ENCODE results near the gene NAA25.
"Not testable (repeated sequence)": the region's sequence is repeated elsewhere in the genome, so short reads cannot be mapped to it uniquely, and the experiment has no call there.

Gene NAA25

DNA sequence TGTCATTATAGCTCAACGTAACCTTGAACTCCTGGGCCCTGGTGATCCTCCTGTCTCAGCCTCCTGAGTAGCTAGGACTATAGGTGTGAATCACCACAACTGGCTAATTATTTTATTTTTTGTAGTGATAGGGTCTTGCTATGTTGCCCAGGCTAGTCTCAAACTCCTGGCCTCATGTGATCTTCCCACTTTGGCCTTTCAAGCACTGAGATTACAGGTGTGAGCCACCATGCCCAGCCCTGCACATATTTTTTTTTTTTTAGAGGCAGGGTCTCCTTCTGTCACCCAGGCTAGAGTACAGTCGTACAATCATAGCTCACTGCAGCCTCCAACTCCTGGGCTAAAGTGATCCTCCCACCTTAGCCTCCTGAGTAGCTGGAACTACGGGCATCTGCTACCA, 104.5 kb downstream of the NAA25 start:
- no peak overlapping the region for H3K4me3 ChIP-seq (ENCODE audit: insufficient read depth, low read length, poor library complexity, severe bottlenecking)
- no peak overlapping the region for H3K27ac ChIP-seq (ENCODE audit: low read depth, low read length)
- no peak overlapping the region for H2AFZ ChIP-seq (ENCODE audit: low read depth, low read length, severe bottlenecking)
- H4K20me1 ChIP-seq (ENCODE audit: low read depth, low read length): no peaks in the 10 kb centered on the region
- H3K36me3 ChIP-seq (ENCODE audit: low read length): peaks cover 13% of the 10 kb centered on the region; the same call in 1 of the 2 replicates
- no peaks in the 10 kb centered on the region for H3K9me3 ChIP-seq (ENCODE audit: insufficient read depth, low read length)
- no peak overlapping the region for H3K9ac ChIP-seq (ENCODE audit: low read length)
- peaks cover 5% of the 10 kb centered on the region for H3F3A ChIP-seq (ENCODE audit: insufficient read depth)
- no peaks in the 10 kb centered on the region for H3K27me3 ChIP-seq (ENCODE audit: low read length)
- TF ChIP-seq CTCF (IDR thresholded peaks at IDR 0.05; ENCODE audit: insufficient read depth, low read length, poor library complexity, severe bottlenecking) (no peak), EZH2phosphoT487 (conservative IDR thresholded peaks at IDR 0.05; ENCODE audit: low read length) (no peak)
- H3K79me2 ChIP-seq (ENCODE audit: insufficient read depth, low read length): no peaks in the 10 kb centered on the region
- no peak overlapping the region for H3K4me2 ChIP-seq (ENCODE audit: low read depth, low read length, poor library complexity, severe bottlenecking)
- no peaks in the 10 kb centered on the region for H3K9me2 ChIP-seq (replicated peaks; ENCODE audit: insufficient read depth, low read length)

DNA sequence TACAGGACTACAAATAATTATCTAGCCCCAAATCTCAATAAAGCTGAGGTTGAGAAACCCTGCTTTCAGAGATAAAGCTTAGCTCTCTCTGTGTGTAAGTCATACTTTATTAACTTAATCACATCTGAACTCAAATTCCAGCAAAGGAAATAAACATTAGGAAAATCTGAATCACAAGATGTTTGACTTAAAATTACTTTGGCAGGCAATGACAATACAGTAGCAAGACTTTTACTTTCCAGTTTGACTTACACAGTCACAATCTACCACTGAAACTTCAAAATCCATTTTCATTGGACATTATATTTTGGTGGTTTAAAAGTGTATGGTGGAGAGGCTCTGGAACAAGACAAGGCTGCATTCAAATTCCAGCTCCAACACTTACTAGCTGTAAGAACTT, 107.0 kb downstream of the NAA25 start:
- Histone ChIP-seq H3K79me2 (ENCODE audit: insufficient read depth, low read length) (no peaks in the 10 kb centered on the region), H3K9me2 (replicated peaks; ENCODE audit: insufficient read depth, low read length) (no peaks in the 10 kb centered on the region), H2AFZ (ENCODE audit: low read depth, low read length, severe bottlenecking) (no peak overlapping the region), H3K4me3 (ENCODE audit: insufficient read depth, low read length, poor library complexity, severe bottlenecking) (no peak overlapping the region), H3K9me3 (ENCODE audit: insufficient read depth, low read length) (no peaks in the 10 kb centered on the region), H3K4me2 (ENCODE audit: low read depth, low read length, poor library complexity, severe bottlenecking) (no peak overlapping the region), H3K27ac (ENCODE audit: low read depth, low read length) (no peak overlapping the region), H3F3A (ENCODE audit: insufficient read depth) (0 out of 2 replicates have a peak, but pooled peaks cover 4% of the 10 kb centered on the region), H3K36me3 (ENCODE audit: low read length) (peaks cover 16% of the 10 kb centered on the region; the same call in 1 of the 2 replicates), H3K27me3 (ENCODE audit: low read length) (no peaks in the 10 kb centered on the region), H3K9ac (ENCODE audit: low read length) (no peak overlapping the region), H4K20me1 (ENCODE audit: low read depth, low read length) (no peaks in the 10 kb centered on the region)
- TF ChIP-seq CTCF (IDR thresholded peaks at IDR 0.05; ENCODE audit: insufficient read depth, low read length, poor library complexity, severe bottlenecking) (no peak), EZH2phosphoT487 (conservative IDR thresholded peaks at IDR 0.05; ENCODE audit: low read length) (no peak)

DNA sequence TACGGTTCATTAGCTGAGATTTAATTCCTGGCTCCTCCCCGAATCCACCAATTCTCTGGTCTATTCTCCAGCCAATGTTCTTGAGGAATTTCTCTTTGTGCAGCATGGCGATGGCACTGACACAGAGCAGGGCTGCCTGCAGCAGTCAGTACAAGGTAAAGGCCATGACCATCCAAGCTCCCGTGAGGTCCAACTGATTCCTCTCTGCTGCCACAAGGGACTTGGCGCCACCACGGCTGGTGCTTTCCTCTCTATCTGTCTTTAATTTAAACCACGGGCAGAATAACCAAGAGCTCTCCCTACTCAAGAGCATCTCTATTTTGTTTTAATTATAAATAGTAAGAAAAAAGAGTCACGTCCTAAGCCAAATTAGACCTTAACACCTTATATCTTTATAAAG, 107.8 kb downstream of the NAA25 start:
- no peaks in the 10 kb centered on the region for H3K27me3 ChIP-seq (ENCODE audit: low read length)
- H3K4me2 ChIP-seq (ENCODE audit: low read depth, low read length, poor library complexity, severe bottlenecking): no peak overlapping the region
- TF ChIP-seq CTCF (IDR thresholded peaks at IDR 0.05; ENCODE audit: insufficient read depth, low read length, poor library complexity, severe bottlenecking) (no peak), EZH2phosphoT487 (conservative IDR thresholded peaks at IDR 0.05; ENCODE audit: low read length) (no peak)
- no peak overlapping the region for H2AFZ ChIP-seq (ENCODE audit: low read depth, low read length, severe bottlenecking)
- no peaks in the 10 kb centered on the region for H3K79me2 ChIP-seq (ENCODE audit: insufficient read depth, low read length)
- H3K27ac ChIP-seq (ENCODE audit: low read depth, low read length): no peak overlapping the region
- H3K36me3 ChIP-seq (ENCODE audit: low read length): peaks cover 19% of the 10 kb centered on the region; the same call in 1 of the 2 replicates
- no peaks in the 10 kb centered on the region for H3K9me2 ChIP-seq (replicated peaks; ENCODE audit: insufficient read depth, low read length)
- peaks cover 7% of the 10 kb centered on the region; the same call in 1 of the 2 replicates for H4K20me1 ChIP-seq (ENCODE audit: low read depth, low read length)
- no peak overlapping the region for H3K9ac ChIP-seq (ENCODE audit: low read length)
- H3K4me3 ChIP-seq (ENCODE audit: insufficient read depth, low read length, poor library complexity, severe bottlenecking): no peak overlapping the region
- no peaks in the 10 kb centered on the region for H3K9me3 ChIP-seq (ENCODE audit: insufficient read depth, low read length)
- 0 out of 2 replicates have a peak, but pooled peaks cover 4% of the 10 kb centered on the region for H3F3A ChIP-seq (ENCODE audit: insufficient read depth)

GRCh38 chr12:111999129-111999528, 109.5 kb downstream of the NAA25 start:
- not testable (repeated sequence) for H3K4me3 ChIP-seq (ENCODE audit: insufficient read depth, low read length, poor library complexity, severe bottlenecking); H3K27me3 ChIP-seq (ENCODE audit: low read length); H3F3A ChIP-seq (ENCODE audit: insufficient read depth); H3K9me3 ChIP-seq (ENCODE audit: insufficient read depth, low read length); H3K79me2 ChIP-seq (ENCODE audit: insufficient read depth, low read length); H3K9me2 ChIP-seq (replicated peaks; ENCODE audit: insufficient read depth, low read length); H3K4me2 ChIP-seq (ENCODE audit: low read depth, low read length, poor library complexity, severe bottlenecking); H3K27ac ChIP-seq (ENCODE audit: low read depth, low read length); H2AFZ ChIP-seq (ENCODE audit: low read depth, low read length, severe bottlenecking); H3K9ac ChIP-seq (ENCODE audit: low read length); H4K20me1 ChIP-seq (ENCODE audit: low read depth, low read length)
- H3K36me3 ChIP-seq (ENCODE audit: low read length): peaks cover 15% of the 10 kb centered on the region; the same call in 1 of the 2 replicates
